ENCODE results near the gene NEDD4L. TPM values are rescaled to one million over a fixed set of nuclear protein-coding genes. Genes with fewer than 3 reads are reported as not detected.

The NEDD4L gene
- polyA plus RNA-seq, 1 donor (not counting 4 experiments of a cell fraction or from before 2014, with no cell fraction given): 52.6 TPM

DNA sequence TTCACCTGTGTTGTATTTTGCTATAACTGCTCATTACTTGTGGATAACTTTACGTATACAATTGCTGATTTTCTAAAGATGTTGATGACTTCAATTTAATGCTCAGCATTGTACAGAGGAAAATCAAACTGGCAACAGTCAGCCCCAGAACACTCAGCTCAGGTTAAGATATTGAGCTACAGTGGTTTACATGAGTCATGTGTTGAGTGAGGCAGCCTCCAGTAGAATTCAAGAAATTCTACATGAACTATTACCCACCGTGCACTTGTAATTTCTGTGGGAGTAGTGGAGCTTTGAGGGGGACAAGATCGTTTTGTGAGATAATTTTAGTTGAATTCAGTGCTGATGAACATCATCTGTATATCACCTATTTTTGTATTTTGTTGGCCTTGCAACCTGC is 292.6 kb downstream of the NEDD4L start:
- Histone ChIP-seq H2AFZ (ENCODE audit: control insufficient read depth, low read length) (no peak overlapping the region), H3K4me1 (ENCODE audit: control insufficient read depth, extremely low read depth, insufficient read depth, low read length) (peaks cover 14% of the 10 kb centered on the region), H4K20me1 (ENCODE audit: control insufficient read depth, extremely low read depth, insufficient read depth, low read length) (no peaks in the 10 kb centered on the region), H3K9me3 (ENCODE audit: control insufficient read depth, low read depth, low read length) (no peaks in the 10 kb centered on the region), H3K9ac (ENCODE audit: control insufficient read depth, extremely low read depth, insufficient read depth, low read length) (no peak overlapping the region), H3K27me3 (ENCODE audit: control insufficient read depth, extremely low read depth, insufficient read depth, low read length) (no peaks in the 10 kb centered on the region), H3K27ac (ENCODE audit: control insufficient read depth, insufficient read depth, low read length) (no peak overlapping the region), H3K4me2 (ENCODE audit: control insufficient read depth, extremely low read depth, insufficient read depth, low read depth, low read length) (no peak overlapping the region), H3K36me3 (ENCODE audit: control insufficient read depth in 2 of 2, extremely low read depth in 1 of 2, insufficient read depth in 2 of 2, low read length in 2 of 2) (peaks cover 21 to 33% of the 10 kb centered on the region in 2 experiments), H3K79me2 (ENCODE audit: control insufficient read depth, insufficient read depth, low read length) (no peaks in the 10 kb centered on the region), H3K4me3 (ENCODE audit: control insufficient read depth in 2 of 3, extremely low read depth in 1 of 3, insufficient read depth in 2 of 3, low read depth in 1 of 3, low read length in 3 of 3) (no peak overlapping the region), H3K9me1 (ENCODE audit: control insufficient read depth, extremely low read depth, insufficient read depth, low read length) (peaks cover 2% of the 10 kb centered on the region)
- TF ChIP-seq, protein P1, sequence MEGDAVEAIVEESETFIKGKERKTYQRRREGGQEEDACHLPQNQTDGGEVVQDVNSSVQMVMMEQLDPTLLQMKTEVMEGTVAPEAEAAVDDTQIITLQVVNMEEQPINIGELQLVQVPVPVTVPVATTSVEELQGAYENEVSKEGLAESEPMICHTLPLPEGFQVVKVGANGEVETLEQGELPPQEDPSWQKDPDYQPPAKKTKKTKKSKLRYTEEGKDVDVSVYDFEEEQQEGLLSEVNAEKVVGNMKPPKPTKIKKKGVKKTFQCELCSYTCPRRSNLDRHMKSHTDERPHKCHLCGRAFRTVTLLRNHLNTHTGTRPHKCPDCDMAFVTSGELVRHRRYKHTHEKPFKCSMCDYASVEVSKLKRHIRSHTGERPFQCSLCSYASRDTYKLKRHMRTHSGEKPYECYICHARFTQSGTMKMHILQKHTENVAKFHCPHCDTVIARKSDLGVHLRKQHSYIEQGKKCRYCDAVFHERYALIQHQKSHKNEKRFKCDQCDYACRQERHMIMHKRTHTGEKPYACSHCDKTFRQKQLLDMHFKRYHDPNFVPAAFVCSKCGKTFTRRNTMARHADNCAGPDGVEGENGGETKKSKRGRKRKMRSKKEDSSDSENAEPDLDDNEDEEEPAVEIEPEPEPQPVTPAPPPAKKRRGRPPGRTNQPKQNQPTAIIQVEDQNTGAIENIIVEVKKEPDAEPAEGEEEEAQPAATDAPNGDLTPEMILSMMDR (optimal IDR thresholded peaks at IDR 0.05 in 1 of 3, IDR thresholded peaks at IDR 0.05 in 1 of 3, conservative IDR thresholded peaks at IDR 0.05 in 1 of 3; ENCODE audit: extremely low read depth in 1 of 3, insufficient read depth in 2 of 3, low read length in 3 of 3): no peak
- no peak for TF ChIP-seq EZH2 (IDR thresholded peaks at IDR 0.05; ENCODE audit: low read length)
- no peak for FAIRE-seq
- dilution Hi-C loops (cut with MboI; ENCODE audit: extremely low pct_ligation_motif_present, low sequenced_read_pairs): no loop called here
- DNase-seq (ENCODE audit: low read depth, low spot score): no peak

DNA sequence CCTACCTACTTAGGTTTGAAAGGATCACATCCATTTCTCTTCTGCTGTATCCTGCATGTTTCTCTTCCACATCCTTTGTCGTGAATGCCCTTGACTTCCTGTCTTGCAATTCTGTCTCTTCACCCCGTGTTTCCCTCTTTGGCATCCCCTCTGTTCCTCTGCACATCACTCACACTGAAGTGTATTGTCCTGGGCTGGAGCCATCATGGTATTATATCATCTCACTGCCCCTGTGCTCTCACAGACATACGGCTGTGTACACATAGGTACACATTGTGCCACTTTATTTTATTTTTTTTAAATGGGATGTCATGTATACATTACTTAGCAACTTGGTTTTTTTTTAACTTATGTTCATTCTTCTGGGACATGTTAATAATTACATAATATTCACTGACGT is 293.3 kb downstream of the NEDD4L start:
- Histone ChIP-seq H3K9me1 (ENCODE audit: control insufficient read depth, extremely low read depth, insufficient read depth, low read length) (peaks cover 2% of the 10 kb centered on the region), H2AFZ (ENCODE audit: control insufficient read depth, low read length) (no peak overlapping the region), H3K4me1 (ENCODE audit: control insufficient read depth, extremely low read depth, insufficient read depth, low read length) (peaks cover 14% of the 10 kb centered on the region), H3K79me2 (ENCODE audit: control insufficient read depth, insufficient read depth, low read length) (no peaks in the 10 kb centered on the region), H3K27ac (ENCODE audit: control insufficient read depth, insufficient read depth, low read length) (peak overlapping the region; percentile 51), H3K27me3 (ENCODE audit: control insufficient read depth, extremely low read depth, insufficient read depth, low read length) (no peaks in the 10 kb centered on the region), H3K9ac (ENCODE audit: control insufficient read depth, extremely low read depth, insufficient read depth, low read length) (no peak overlapping the region), H3K4me2 (ENCODE audit: control insufficient read depth, extremely low read depth, insufficient read depth, low read depth, low read length) (peak overlapping the region; percentile 13), H4K20me1 (ENCODE audit: control insufficient read depth, extremely low read depth, insufficient read depth, low read length) (no peaks in the 10 kb centered on the region), H3K9me3 (ENCODE audit: control insufficient read depth, low read depth, low read length) (no peaks in the 10 kb centered on the region), H3K36me3 (ENCODE audit: control insufficient read depth in 2 of 2, extremely low read depth in 1 of 2, insufficient read depth in 2 of 2, low read length in 2 of 2) (peaks cover 27 to 36% of the 10 kb centered on the region in 2 experiments), H3K4me3 (ENCODE audit: control insufficient read depth in 2 of 3, extremely low read depth in 1 of 3, insufficient read depth in 2 of 3, low read depth in 1 of 3, low read length in 3 of 3) (no peak overlapping the region)
- dilution Hi-C loops (cut with MboI; ENCODE audit: extremely low pct_ligation_motif_present, low sequenced_read_pairs): no loop called here
- TF ChIP-seq EZH2 (IDR thresholded peaks at IDR 0.05; ENCODE audit: low read length): no peak
- TF ChIP-seq, protein P1 (optimal IDR thresholded peaks at IDR 0.05 in 1 of 3, IDR thresholded peaks at IDR 0.05 in 1 of 3, conservative IDR thresholded peaks at IDR 0.05 in 1 of 3; ENCODE audit: extremely low read depth in 1 of 3, insufficient read depth in 2 of 3, low read length in 3 of 3): no peak
- FAIRE-seq (no peak), DNase-seq (ENCODE audit: low read depth, low spot score) (no peak)

Measured in keratinocyte (primary cell).